GM18508 (cell line): Measurements from ENCODE around the gene MPEG1.

ENCODE experiments used
- ATAC-seq: cut with Tn5 transposase; IDR thresholded peaks from one replicate; pipeline ENCODE4 v1.9.1; 2021; ENCODE audit warnings: moderate number of reproducible peaks; ENCODE audit not compliant: insufficient read depth, unreplicated experiment

Gene MPEG1

DNA sequence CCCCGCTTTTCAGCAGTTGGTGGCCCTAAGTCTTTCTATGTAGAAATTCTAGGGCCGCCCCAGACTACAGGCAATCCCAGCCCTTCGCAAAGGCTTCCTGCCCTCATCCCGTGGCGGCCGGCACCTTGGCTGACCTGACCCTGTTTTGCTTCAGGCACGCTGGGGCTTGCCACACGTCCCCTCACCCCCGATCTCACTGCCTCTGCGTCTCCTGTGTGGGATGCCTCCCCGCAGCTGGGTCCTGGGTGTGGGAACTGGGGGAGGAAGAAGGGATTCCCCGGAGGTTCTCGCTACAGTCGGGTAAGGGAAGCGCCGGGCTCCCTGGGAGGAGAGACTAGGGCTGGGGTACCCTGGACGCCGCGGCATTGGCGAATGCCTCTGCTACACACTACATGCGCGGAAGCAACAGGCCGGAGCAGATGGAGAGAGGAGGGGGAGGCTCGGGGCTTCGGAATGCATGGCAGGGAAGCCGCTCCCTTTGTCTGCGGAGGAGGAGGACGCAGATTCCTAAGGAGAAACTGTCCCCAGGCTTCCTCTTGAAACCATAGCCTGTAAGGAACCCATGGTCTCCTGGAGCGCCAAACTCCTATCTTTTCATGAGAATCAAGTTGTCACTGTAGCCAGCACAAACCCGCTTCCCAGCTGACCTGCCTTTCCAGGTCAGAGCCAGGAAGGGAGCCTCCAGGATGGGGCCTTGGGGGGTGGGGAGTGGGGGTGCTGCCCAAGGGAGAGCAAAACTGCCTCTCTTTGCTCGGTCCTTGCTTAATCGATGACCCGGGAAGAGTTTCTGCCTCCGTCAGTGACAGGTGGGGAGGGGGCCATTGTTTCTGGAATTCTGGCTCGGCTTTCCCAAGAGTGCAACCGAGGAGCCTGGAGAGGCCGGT is 39.4 kb downstream of the MPEG1 start:
- ATAC-seq = no peak

DNA sequence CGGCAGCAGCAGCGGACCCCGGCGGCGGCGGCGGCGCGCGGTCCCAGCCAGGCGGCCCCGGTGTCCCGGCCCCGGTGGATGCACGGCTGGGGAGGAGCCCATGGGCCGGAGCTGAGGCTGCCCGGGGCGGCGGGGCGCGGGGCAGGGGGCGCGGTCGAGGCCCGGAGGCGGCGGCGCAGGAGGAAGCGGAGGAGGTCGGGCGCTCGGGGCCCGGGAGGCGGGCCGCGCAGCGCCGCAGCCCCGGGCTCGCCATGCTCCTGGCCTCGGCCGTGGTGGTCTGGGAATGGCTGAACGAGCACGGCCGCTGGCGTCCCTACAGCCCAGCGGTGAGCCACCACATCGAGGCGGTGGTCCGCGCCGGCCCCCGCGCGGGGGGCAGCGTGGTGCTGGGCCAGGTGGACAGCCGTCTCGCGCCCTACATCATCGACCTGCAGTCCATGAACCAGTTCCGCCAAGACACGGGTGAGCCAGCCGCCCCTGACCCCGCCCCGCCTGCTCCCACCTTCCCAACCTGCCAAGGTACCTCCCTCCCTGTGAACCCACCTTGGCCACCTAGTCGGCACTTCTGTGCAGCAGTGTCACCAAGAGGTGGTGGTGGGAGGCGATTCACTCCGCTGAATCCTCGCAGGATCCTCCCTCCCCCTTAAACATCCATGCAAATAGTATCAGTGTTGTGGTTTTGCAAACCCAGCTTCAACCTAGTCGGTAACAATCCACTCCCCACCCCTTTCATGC is 40.2 kb downstream of the MPEG1 start:
- ATAC-seq = no peak

DNA sequence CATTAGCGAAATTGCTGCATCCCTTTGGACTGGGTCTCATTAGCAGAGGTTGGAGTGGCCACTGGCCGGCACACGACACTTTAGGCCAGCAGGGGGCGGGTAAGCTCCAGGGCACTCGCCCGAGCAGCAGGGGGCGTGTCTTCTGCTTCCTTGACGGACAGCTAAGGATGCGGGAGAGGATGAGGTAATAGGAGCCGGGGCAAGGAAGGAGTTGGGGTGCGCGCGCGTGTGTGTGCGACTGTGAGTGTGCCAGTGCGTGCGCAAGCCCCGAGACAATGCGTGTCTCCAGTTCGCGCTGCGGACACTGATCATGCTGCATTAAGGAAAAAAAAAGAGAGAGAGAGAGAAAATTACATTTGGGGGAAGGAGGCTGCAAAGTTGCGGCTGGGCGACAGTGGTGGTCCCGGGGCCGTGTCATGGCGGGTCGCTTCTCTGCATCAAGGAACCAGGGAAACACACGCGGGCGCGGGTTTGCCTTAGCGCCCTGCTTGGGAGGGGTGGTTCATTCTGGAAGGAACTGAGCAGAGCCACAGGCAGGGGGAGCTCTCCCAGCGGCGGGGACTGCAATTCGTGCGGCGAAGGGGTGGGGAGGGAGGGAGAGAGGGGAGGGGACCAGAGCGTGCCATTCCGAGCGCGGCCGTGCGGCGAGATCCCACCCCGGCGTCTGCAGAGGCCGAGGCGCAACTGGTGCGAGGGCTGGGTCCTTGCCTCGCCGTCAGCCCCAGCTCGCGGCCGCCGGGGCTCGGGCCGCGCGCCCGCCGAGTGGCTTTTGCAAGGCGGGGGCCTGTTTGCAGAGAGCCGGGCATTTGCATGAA is 41.0 kb downstream of the MPEG1 start, which contains the start of gene DTX4:
DTX4 (plus strand) TSS at position 625 of the 815 bp plus-strand sequence. CDS start 464 bp downstream, outside the sequence.
- ATAC-seq = peak; percentile 52

DNA sequence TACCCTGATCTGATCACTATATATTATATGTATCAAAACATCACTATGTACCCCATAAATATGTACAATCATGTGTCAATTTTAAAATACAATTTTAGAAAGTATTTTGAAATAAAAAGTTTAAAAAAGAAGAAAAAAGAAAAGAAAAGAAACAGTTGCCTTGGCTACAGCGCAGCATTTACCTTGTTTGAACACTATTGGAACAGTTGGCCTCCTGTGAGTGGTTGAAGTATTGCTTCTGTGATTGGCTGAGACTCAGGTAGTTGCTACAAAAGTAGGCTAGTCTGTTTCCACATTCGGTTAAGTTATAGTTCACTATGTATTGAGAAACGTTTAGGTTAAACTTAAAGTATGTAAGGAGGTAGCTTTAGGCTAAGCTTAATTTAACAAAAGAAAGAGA is 48.7 kb downstream of the MPEG1 start:
- ATAC-seq = no peak
